WTC11 (cell line): Measurements from ENCODE around the gene SCYGR5. TPM values are rescaled to one million over a fixed set of nuclear protein-coding genes. Genes with fewer than 3 reads are reported as not detected.

Experiments
- ATAC-seq: fragments of 200-7000 bp; cut with Tn5 transposase; 2 replicates; pipeline ENCODE4 v1.10.0; 2021; ENCODE audit warnings: mild to moderate bottlenecking, moderate library complexity
- CTCF ChIA-PET: fragments of 300-600 bp; sonication (Branson Sonifier 250); formaldehyde crosslinking; loops from one replicate; lab custom pipeline; 2021; ENCODE audit warnings: antibody characterized with exemption; lab: Charles Lee
- POLR2A ChIA-PET: fragments of 350-600 bp; sonication (Branson Sonifier 250); formaldehyde crosslinking; loops from one replicate; lab custom pipeline; 2021; ENCODE audit warnings: antibody characterized with exemption; lab: Charles Lee
- DNase-seq: peaks from one replicate; pipeline ENCODE4 v3.0.0; 2021; ENCODE audit warnings: low spot score
- H3K27ac Mint-ChIP-seq: 2 replicates; pipeline ENCODE4 v1.8.0; 2021; ENCODE audit warnings: mixed read lengths
- H3K27me3 Mint-ChIP-seq: 2 replicates; pipeline ENCODE4 v1.8.0; 2021; ENCODE audit warnings: low read depth, mild to moderate bottlenecking, moderate library complexity, mixed read lengths
- H3K36me3 Mint-ChIP-seq: 2 replicates; pipeline ENCODE4 v1.8.0; 2021; ENCODE audit warnings: mixed read lengths
- H3K4me1 Mint-ChIP-seq: 2 replicates; pipeline ENCODE4 v1.8.0; 2022; ENCODE audit warnings: mixed read lengths
- H3K4me3 Mint-ChIP-seq: 2 replicates; pipeline ENCODE4 v1.8.0; 2021; ENCODE audit warnings: mild to moderate bottlenecking, moderate library complexity, mixed read lengths
- H3K9me3 Mint-ChIP-seq: 2 replicates; pipeline ENCODE4 v1.8.0; 2021; ENCODE audit warnings: mixed read lengths
- ATF1 ChIP-seq: sonication (generic); formaldehyde crosslinking; IDR thresholded peaks from 2 replicates; pipeline ENCODE4 v1.8.1; 2023; ENCODE audit warnings: mild to moderate bottlenecking, moderate library complexity, missing genetic modification reagents
- CREB1 ChIP-seq: sonication (generic); formaldehyde crosslinking; IDR thresholded peaks from 2 replicates; pipeline ENCODE4 v1.8.0; 2023; ENCODE audit warnings: mild to moderate bottlenecking, missing genetic modification reagents
- ESRRA ChIP-seq: sonication (generic); formaldehyde crosslinking; IDR thresholded peaks from 2 replicates; pipeline ENCODE4 v1.8.1; 2022; ENCODE audit warnings: mild to moderate bottlenecking, missing genetic modification reagents, borderline replicate concordance
- FOXK1 ChIP-seq: sonication (generic); formaldehyde crosslinking; IDR thresholded peaks from 2 replicates; pipeline ENCODE4 v1.8.0; 2022; ENCODE audit warnings: mild to moderate bottlenecking, moderate library complexity, missing genetic modification reagents
- HMGA2 ChIP-seq: fragments of 250-450 bp; sonication (Bioruptor Pico); IDR thresholded peaks from 2 replicates; pipeline ENCODE4 v1.4.0; 2021; ENCODE audit warnings: mild to moderate bottlenecking, moderate library complexity
- NFYB ChIP-seq: sonication (generic); formaldehyde crosslinking; conservative IDR thresholded peaks from 2 replicates; pipeline ENCODE4 v1.8.0; 2022; ENCODE audit warnings: low read depth, missing genetic modification reagents
- NR1H2 ChIP-seq: sonication (generic); formaldehyde crosslinking; IDR thresholded peaks from 2 replicates; pipeline ENCODE4 v1.9.0; 2021; ENCODE audit warnings: mild to moderate bottlenecking, moderate library complexity, missing genetic modification reagents
- NR2C2 ChIP-seq: sonication (generic); formaldehyde crosslinking; IDR thresholded peaks from 2 replicates; pipeline ENCODE4 v1.8.0; 2022; ENCODE audit warnings: mild to moderate bottlenecking, missing genetic modification reagents
- OVOL2 ChIP-seq: fragments of 250-450 bp; sonication (Bioruptor Pico); IDR thresholded peaks from 2 replicates; pipeline ENCODE4 v1.9.0; 2021; ENCODE audit warnings: mild to moderate bottlenecking, borderline replicate concordance
- TEAD4 ChIP-seq: sonication (generic); formaldehyde crosslinking; IDR thresholded peaks from 2 replicates; pipeline ENCODE4 v1.8.0; 2022; ENCODE audit warnings: mild to moderate bottlenecking, missing genetic modification reagents
- ZNF219 ChIP-seq: sonication (generic); formaldehyde crosslinking; IDR thresholded peaks from 2 replicates; pipeline ENCODE4 v1.8.0; 2023; ENCODE audit warnings: missing genetic modification reagents, mild to moderate bottlenecking, borderline replicate concordance
- ZNF671 ChIP-seq: fragments of 250-450 bp; sonication (Bioruptor Pico); IDR thresholded peaks from 2 replicates; pipeline ENCODE4 v1.8.0; 2021; ENCODE audit warnings: mild to moderate bottlenecking
- total RNA-seq: library from RNA; stranded (reverse); gene quantifications from 3 replicates; pipeline ENCODE4 v1.2.3, GENCODE V29; 2021
- TF ChIP-seq, protein P1 (sequence below): sonication (generic); formaldehyde crosslinking; IDR thresholded peaks from 2 replicates; pipeline ENCODE4 v1.8.1; 2022; ENCODE audit warnings: mild to moderate bottlenecking, moderate library complexity, missing genetic modification reagents
- TF ChIP-seq, protein P2 (sequence below): sonication (generic); formaldehyde crosslinking; IDR thresholded peaks from 2 replicates; pipeline ENCODE4 v1.8.0; 2023; ENCODE audit warnings: missing genetic modification reagents, mild to moderate bottlenecking, borderline replicate concordance
- TF ChIP-seq, protein P3 (sequence below): sonication (generic); formaldehyde crosslinking; IDR thresholded peaks from 2 replicates; pipeline ENCODE4 v1.8.1; 2023; ENCODE audit warnings: mild to moderate bottlenecking, missing genetic modification reagents
- TF ChIP-seq, protein P4 (sequence below): sonication (generic); formaldehyde crosslinking; IDR thresholded peaks from 2 replicates; pipeline ENCODE4 v1.8.0; 2022; ENCODE audit warnings: mild to moderate bottlenecking, missing genetic modification reagents
- TF ChIP-seq, protein P5 (sequence below): fragments of 250-450 bp; sonication (Bioruptor Pico); IDR thresholded peaks from 2 replicates; pipeline ENCODE4 v1.9.0; 2021; ENCODE audit warnings: mild to moderate bottlenecking
- TF ChIP-seq, protein P6 (sequence below): sonication (generic); formaldehyde crosslinking; IDR thresholded peaks from 2 replicates; pipeline ENCODE4 v1.8.0; 2022; ENCODE audit warnings: mild to moderate bottlenecking, missing genetic modification reagents
- TF ChIP-seq, protein P7 (sequence below): sonication (generic); formaldehyde crosslinking; IDR thresholded peaks from 2 replicates; pipeline ENCODE4 v1.8.0; 2023; ENCODE audit warnings: missing genetic modification reagents

Gene SCYGR5
- total RNA-seq, 1 experiment from 2014 or later: not detected

DNA sequence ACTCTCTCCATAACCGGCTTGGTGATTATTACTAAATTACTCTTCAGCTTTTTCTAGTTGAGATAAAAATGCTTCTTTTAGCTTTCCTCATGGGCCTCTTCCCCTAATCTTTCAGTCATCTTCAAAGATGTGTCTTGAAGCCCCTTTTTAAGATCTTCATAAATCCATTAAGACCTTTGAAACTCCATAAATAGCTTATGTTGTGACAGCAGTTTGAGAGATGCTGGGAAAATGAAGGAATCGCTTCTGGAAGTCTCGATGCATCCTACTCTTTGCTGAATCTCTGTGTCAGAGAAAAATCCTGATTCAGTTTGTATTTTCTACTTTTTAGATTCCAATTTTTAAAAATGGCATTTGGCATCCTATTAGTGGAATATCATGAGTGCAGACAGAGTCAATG lies 36.3 kb upstream of the SCYGR5 start:
- H3K36me3 Mint-ChIP-seq: no peaks in the 10 kb centered on the region
- H3K9me3 Mint-ChIP-seq: no peaks in the 10 kb centered on the region
- no peaks in the 10 kb centered on the region for H3K27me3 Mint-ChIP-seq
- DNase-seq (no peak), ATAC-seq (no peak)
- ChIA-PET CTCF (no interaction called here), POLR2A (no interaction called here)
- H3K4me3 Mint-ChIP-seq: no peak overlapping the region
- no peak for TF ChIP-seq CREB1 (CRISPR knock-in tag)
- TF ChIP-seq ATF1 (CRISPR knock-in tag): no peak
- no peak for TF ChIP-seq ZNF219 (CRISPR knock-in tag)
- no peak for TF ChIP-seq NFYB
- no peak for TF ChIP-seq ESRRA (CRISPR knock-in tag)
- no peak for TF ChIP-seq OVOL2 (CRISPR knock-in tag)
- TF ChIP-seq, protein P1, sequence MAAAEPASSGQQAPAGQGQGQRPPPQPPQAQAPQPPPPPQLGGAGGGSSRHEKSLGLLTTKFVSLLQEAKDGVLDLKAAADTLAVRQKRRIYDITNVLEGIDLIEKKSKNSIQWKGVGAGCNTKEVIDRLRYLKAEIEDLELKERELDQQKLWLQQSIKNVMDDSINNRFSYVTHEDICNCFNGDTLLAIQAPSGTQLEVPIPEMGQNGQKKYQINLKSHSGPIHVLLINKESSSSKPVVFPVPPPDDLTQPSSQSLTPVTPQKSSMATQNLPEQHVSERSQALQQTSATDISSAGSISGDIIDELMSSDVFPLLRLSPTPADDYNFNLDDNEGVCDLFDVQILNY: no peak
- no peak for TF ChIP-seq TEAD4
- TF ChIP-seq, protein P2, sequence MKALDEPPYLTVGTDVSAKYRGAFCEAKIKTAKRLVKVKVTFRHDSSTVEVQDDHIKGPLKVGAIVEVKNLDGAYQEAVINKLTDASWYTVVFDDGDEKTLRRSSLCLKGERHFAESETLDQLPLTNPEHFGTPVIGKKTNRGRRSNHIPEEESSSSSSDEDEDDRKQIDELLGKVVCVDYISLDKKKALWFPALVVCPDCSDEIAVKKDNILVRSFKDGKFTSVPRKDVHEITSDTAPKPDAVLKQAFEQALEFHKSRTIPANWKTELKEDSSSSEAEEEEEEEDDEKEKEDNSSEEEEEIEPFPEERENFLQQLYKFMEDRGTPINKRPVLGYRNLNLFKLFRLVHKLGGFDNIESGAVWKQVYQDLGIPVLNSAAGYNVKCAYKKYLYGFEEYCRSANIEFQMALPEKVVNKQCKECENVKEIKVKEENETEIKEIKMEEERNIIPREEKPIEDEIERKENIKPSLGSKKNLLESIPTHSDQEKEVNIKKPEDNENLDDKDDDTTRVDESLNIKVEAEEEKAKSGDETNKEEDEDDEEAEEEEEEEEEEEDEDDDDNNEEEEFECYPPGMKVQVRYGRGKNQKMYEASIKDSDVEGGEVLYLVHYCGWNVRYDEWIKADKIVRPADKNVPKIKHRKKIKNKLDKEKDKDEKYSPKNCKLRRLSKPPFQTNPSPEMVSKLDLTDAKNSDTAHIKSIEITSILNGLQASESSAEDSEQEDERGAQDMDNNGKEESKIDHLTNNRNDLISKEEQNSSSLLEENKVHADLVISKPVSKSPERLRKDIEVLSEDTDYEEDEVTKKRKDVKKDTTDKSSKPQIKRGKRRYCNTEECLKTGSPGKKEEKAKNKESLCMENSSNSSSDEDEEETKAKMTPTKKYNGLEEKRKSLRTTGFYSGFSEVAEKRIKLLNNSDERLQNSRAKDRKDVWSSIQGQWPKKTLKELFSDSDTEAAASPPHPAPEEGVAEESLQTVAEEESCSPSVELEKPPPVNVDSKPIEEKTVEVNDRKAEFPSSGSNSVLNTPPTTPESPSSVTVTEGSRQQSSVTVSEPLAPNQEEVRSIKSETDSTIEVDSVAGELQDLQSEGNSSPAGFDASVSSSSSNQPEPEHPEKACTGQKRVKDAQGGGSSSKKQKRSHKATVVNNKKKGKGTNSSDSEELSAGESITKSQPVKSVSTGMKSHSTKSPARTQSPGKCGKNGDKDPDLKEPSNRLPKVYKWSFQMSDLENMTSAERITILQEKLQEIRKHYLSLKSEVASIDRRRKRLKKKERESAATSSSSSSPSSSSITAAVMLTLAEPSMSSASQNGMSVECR (CRISPR knock-in tag): no peak
- no peak for TF ChIP-seq NR2C2
- TF ChIP-seq, protein P3, sequence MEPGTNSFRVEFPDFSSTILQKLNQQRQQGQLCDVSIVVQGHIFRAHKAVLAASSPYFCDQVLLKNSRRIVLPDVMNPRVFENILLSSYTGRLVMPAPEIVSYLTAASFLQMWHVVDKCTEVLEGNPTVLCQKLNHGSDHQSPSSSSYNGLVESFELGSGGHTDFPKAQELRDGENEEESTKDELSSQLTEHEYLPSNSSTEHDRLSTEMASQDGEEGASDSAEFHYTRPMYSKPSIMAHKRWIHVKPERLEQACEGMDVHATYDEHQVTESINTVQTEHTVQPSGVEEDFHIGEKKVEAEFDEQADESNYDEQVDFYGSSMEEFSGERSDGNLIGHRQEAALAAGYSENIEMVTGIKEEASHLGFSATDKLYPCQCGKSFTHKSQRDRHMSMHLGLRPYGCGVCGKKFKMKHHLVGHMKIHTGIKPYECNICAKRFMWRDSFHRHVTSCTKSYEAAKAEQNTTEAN (CRISPR knock-in tag): no peak
- TF ChIP-seq FOXK1 (CRISPR knock-in tag): no peak
- TF ChIP-seq, protein P4, sequence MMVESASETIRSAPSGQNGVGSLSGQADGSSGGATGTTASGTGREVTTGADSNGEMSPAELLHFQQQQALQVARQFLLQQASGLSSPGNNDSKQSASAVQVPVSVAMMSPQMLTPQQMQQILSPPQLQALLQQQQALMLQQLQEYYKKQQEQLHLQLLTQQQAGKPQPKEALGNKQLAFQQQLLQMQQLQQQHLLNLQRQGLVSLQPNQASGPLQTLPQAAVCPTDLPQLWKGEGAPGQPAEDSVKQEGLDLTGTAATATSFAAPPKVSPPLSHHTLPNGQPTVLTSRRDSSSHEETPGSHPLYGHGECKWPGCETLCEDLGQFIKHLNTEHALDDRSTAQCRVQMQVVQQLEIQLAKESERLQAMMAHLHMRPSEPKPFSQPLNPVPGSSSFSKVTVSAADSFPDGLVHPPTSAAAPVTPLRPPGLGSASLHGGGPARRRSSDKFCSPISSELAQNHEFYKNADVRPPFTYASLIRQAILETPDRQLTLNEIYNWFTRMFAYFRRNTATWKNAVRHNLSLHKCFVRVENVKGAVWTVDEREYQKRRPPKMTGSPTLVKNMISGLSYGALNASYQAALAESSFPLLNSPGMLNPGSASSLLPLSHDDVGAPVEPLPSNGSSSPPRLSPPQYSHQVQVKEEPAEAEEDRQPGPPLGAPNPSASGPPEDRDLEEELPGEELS (CRISPR knock-in tag): no peak
- no peak for TF ChIP-seq HMGA2 (CRISPR knock-in tag)
- TF ChIP-seq, protein P5, sequence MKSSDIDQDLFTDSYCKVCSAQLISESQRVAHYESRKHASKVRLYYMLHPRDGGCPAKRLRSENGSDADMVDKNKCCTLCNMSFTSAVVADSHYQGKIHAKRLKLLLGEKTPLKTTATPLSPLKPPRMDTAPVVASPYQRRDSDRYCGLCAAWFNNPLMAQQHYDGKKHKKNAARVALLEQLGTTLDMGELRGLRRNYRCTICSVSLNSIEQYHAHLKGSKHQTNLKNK (CRISPR knock-in tag): no peak
- TF ChIP-seq, protein P6, sequence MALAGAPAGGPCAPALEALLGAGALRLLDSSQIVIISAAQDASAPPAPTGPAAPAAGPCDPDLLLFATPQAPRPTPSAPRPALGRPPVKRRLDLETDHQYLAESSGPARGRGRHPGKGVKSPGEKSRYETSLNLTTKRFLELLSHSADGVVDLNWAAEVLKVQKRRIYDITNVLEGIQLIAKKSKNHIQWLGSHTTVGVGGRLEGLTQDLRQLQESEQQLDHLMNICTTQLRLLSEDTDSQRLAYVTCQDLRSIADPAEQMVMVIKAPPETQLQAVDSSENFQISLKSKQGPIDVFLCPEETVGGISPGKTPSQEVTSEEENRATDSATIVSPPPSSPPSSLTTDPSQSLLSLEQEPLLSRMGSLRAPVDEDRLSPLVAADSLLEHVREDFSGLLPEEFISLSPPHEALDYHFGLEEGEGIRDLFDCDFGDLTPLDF (CRISPR knock-in tag): no peak
- TF ChIP-seq, protein P7, sequence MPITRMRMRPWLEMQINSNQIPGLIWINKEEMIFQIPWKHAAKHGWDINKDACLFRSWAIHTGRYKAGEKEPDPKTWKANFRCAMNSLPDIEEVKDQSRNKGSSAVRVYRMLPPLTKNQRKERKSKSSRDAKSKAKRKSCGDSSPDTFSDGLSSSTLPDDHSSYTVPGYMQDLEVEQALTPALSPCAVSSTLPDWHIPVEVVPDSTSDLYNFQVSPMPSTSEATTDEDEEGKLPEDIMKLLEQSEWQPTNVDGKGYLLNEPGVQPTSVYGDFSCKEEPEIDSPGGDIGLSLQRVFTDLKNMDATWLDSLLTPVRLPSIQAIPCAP (CRISPR knock-in tag): no peak
- TF ChIP-seq NR1H2 (CRISPR knock-in tag): no peak
- TF ChIP-seq ZNF671: no peak
- H3K27ac Mint-ChIP-seq: no peak overlapping the region
- no peaks in the 10 kb centered on the region for H3K4me1 Mint-ChIP-seq
